ENCODE measurements around the gene HEATR1.

Gene HEATR1

GRCh38 chr1:236552096-236552495 is 52.2 kb downstream of the HEATR1 start:
- H3K4me3 ChIP-seq (replicated peaks; ENCODE audit: low read depth, low read length): no peak overlapping the region
- TF ChIP-seq CTCF (IDR thresholded peaks at IDR 0.05; ENCODE audit: low read depth, low read length, missing control alignments): no peak
- DNase-seq (ENCODE audit: extremely low read depth, low read depth): no peak

- DNase-seq (ENCODE audit: extremely low read depth, low read depth): no peak
- TF ChIP-seq CTCF (IDR thresholded peaks at IDR 0.05; ENCODE audit: low read depth, low read length, missing control alignments): no peak
- H3K4me3 ChIP-seq (replicated peaks; ENCODE audit: low read depth, low read length): no peak overlapping the region
Observed at GRCh38 chr1:236550961-236551851, 53.1 kb downstream of the HEATR1 start.

- DNase-seq (ENCODE audit: extremely low read depth, low read depth): no peak
- TF ChIP-seq CTCF (IDR thresholded peaks at IDR 0.05; ENCODE audit: low read depth, low read length, missing control alignments): no peak
- no peak overlapping the region for H3K4me3 ChIP-seq (replicated peaks; ENCODE audit: low read depth, low read length)
Observed at GRCh38 chr1:236548452-236548851, 55.9 kb downstream of the HEATR1 start.

GRCh38 chr1:236545621-236546169 is 58.6 kb downstream of the HEATR1 start:
- TF ChIP-seq CTCF (IDR thresholded peaks at IDR 0.05; ENCODE audit: low read depth, low read length, missing control alignments): no peak
- no peak overlapping the region for H3K4me3 ChIP-seq (replicated peaks; ENCODE audit: low read depth, low read length)
- no peak for DNase-seq (ENCODE audit: extremely low read depth, low read depth)

- no peak for DNase-seq (ENCODE audit: extremely low read depth, low read depth)
- TF ChIP-seq CTCF (IDR thresholded peaks at IDR 0.05; ENCODE audit: low read depth, low read length, missing control alignments): peak; percentile 15
- H3K4me3 ChIP-seq (replicated peaks; ENCODE audit: low read depth, low read length): no peak overlapping the region
Observed at GRCh38 chr1:236543065-236543669, 61.1 kb downstream of the HEATR1 start.

- TF ChIP-seq CTCF (IDR thresholded peaks at IDR 0.05; ENCODE audit: low read depth, low read length, missing control alignments): no peak
- no peak for DNase-seq (ENCODE audit: extremely low read depth, low read depth)
Observed at GRCh38 chr1:236541710-236542109, 62.6 kb downstream of the HEATR1 start.

More at GRCh38 chr1:236541710-236542109, 62.6 kb downstream of the HEATR1 start:
- no peak overlapping the region for H3K4me3 ChIP-seq (replicated peaks; ENCODE audit: low read depth, low read length)

Data from HFF-Myc (cell line).